Lung (tissue), 12 donors: ENCODE results near the gene LCN15. TPM values are rescaled to one million over a fixed set of nuclear protein-coding genes. Genes with fewer than 3 reads are reported as not detected.
"Not testable (repeated sequence)": the region's sequence is repeated elsewhere in the genome, so short reads cannot be mapped to it uniquely, and the experiment has no call there.

ENCODE experiments used
- ATAC-seq: fragments of 200-7000 bp; cut with Tn5 transposase; one replicate; pipeline ENCODE4 v1.9.1; 2020; ENCODE audit warnings: moderate number of reproducible peaks; ENCODE audit not compliant: insufficient read depth, low FRiP score
- DNase-seq, 3 donors: peaks; one replicate each; pipeline ENCODE4 v3.0.0-alpha.2; 2013 to 2017
- H3K27ac ChIP-seq, 2 donors: one replicate each; pipeline ENCODE4 v1.5.1; 2013; ENCODE audit warnings: mild to moderate bottlenecking in 2 of 2, moderate library complexity in 2 of 2, control low read depth in 1 of 2, inconsistent platforms in 1 of 2, low read depth in 1 of 2, low read length in 1 of 2
- H3K27me3 ChIP-seq, 3 donors: one replicate each; pipeline ENCODE4 v1.5.1; 2013; ENCODE audit warnings: low read length in 2 of 3; ENCODE audit not compliant: control insufficient read depth in 3 of 3, insufficient read depth in 3 of 3
- H3K36me3 ChIP-seq, 4 donors: one replicate each; pipeline ENCODE4 v1.5.1; 2013; ENCODE audit warnings: low read length in 4 of 4, mild to moderate bottlenecking in 1 of 4, moderate library complexity in 1 of 4; ENCODE audit not compliant: control insufficient read depth in 4 of 4, insufficient read depth in 4 of 4
- H3K4me1 ChIP-seq, 5 donors: one replicate each; pipeline ENCODE4 v1.5.1; 2013; ENCODE audit warnings: low read length in 5 of 5, mild to moderate bottlenecking in 2 of 5, moderate library complexity in 1 of 5; ENCODE audit not compliant: control insufficient read depth in 5 of 5, insufficient read depth in 5 of 5
- H3K4me3 ChIP-seq: one replicate; pipeline ENCODE4 v1.5.1; 2013; ENCODE audit warnings: mild to moderate bottlenecking, control low read depth, moderate library complexity
- H3K9ac ChIP-seq, 2 donors: one replicate each; pipeline ENCODE4 v1.5.1; 2013; ENCODE audit warnings: low read length in 2 of 2, control low read depth in 1 of 2; ENCODE audit not compliant: insufficient read depth in 1 of 2
- H3K9me3 ChIP-seq, 4 donors: one replicate each; pipeline ENCODE4 v1.5.1; 2013; ENCODE audit warnings: low read length in 3 of 4, mild to moderate bottlenecking in 1 of 4, moderate library complexity in 1 of 4; ENCODE audit not compliant: control insufficient read depth in 4 of 4, insufficient read depth in 3 of 4
- WGBS, 2 donors: extraction: QIAGEN DNeasy Blood & Tissue Kit; methylation state at CpG; one replicate each; pipeline ENCODE4 v1.1.7; 2013; 5-methylcytosine and 5-hydroxymethylcytosine counted together
- polyA plus RNA-seq, 2 donors: library from polyadenylated mRNA; stranded (reverse); fragments of 200-250 nt; gene quantifications; one replicate each; pipeline ENCODE4 v1.2.1, GENCODE V29; 2013
- total RNA-seq, 2 donors: library from RNA; depleted of rRNA in 1 of 2; stranded (reverse); fragments of >200 nt in 1 of 2; gene quantifications; one replicate each; pipeline ENCODE4 v1.2.1, GENCODE V29; 2014 to 2021
- TF ChIP-seq, protein P1 (sequence below): IDR thresholded peaks from 2 replicates; pipeline ENCODE4 v1.5.1; 2012; ENCODE audit warnings: mild to moderate bottlenecking; ENCODE audit errors: control extremely low read depth, extremely low read depth
- donor health status: control.
- donor health status: control.
- donor health status: Bipolar disorder and iron deficiency.
- donor health status: healthy.
- donor health status: DM: yes; HTN: yes; CAD: no.

The LCN15 gene
- total and polyA plus RNA-seq, 4 donors = 0.16 TPM; not detected in 3

DNA sequence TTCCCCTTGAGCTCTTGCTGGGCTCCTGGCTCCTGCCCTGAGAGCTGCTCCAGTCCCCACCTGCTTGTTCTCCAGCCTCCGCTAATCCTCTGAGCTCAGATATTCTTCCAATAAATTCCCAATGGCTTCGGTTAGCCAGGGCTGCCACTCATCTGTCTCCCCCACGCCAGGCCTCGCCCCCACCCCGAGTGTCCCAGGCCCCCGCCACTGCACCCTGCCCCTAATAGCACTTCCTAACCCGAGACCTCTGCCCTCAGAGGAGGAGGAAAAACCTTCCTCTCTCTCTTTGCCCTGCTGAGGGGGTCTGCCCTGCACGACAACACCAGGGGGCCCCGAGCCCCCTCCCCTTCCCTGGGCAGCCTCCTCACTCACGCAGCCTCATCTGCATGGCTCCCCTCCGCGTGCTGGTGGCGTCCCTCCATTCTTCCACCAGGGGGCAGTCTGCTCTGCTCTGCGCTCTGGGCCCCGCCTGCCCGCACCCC lies 5.4 kb upstream of the LCN15 start:
- 8 to 12% methylated on average over 14 to 16 of the region's 16 CpGs for WGBS, 2 donors
- ATAC-seq = no peak

DNA sequence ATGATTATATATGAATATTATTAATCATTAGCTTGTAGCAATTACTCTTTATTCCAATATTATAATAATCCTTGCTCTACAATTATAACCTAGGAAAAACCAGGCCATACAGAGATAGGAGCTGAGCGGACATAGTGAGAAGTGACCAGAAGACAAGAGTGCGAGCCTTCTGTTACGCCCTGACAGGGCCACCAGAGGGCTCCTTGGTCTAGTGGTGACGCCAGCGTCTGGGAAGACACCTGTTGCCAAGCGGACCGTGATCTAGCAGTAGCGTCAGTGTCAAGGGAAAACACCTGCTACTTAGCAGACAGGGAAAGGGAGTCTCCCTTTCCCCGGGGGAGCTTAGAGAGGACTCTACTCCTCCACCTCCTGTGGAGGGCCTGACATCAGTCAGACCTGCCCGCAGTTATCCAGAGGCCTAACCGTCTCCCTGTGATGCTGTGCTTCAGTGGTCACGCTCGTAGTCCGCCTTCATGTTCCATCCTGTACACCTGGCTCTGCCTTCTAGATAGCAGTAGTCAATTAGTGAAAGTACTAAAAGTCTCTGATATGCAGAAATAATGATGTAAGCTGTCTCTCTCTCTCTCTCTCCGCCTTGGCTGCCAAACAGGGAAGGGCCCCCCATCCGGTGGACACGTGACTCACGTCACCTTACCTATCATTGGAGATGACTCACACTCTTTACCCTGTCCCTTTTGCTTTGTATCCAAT lies 2.2 kb upstream of the LCN15 start:
- H3K4me1 ChIP-seq, H3K36me3 ChIP-seq, ATAC-seq, H3K9me3 ChIP-seq, H3K4me3 ChIP-seq, H3K27ac ChIP-seq, H3K9ac ChIP-seq, H3K27me3 ChIP-seq: not testable (repeated sequence)
- DNase-seq = peak in 2 of 3 donors; percentile 23 to 42
- 46 to 57% methylated on average over 17 to 18 of the region's 18 CpGs for WGBS, 2 donors

More for the DNA sequence above, 5.4 kb upstream of the LCN15 start:
- peak in 1 of 3 donors; percentile 32 for DNase-seq
- peaks cover 0 to 2% (median 0%) of the 10 kb centered on the region in 5 donors for H3K4me1 ChIP-seq
- no peak overlapping the region for H3K27ac ChIP-seq
- H3K27me3 ChIP-seq = peaks cover 0 to 3% (median 0%) of the 10 kb centered on the region in 3 donors
- no peak overlapping the region for H3K4me3 ChIP-seq
- H3K36me3 ChIP-seq = no peaks in the 10 kb centered on the region
- TF ChIP-seq, protein P1, sequence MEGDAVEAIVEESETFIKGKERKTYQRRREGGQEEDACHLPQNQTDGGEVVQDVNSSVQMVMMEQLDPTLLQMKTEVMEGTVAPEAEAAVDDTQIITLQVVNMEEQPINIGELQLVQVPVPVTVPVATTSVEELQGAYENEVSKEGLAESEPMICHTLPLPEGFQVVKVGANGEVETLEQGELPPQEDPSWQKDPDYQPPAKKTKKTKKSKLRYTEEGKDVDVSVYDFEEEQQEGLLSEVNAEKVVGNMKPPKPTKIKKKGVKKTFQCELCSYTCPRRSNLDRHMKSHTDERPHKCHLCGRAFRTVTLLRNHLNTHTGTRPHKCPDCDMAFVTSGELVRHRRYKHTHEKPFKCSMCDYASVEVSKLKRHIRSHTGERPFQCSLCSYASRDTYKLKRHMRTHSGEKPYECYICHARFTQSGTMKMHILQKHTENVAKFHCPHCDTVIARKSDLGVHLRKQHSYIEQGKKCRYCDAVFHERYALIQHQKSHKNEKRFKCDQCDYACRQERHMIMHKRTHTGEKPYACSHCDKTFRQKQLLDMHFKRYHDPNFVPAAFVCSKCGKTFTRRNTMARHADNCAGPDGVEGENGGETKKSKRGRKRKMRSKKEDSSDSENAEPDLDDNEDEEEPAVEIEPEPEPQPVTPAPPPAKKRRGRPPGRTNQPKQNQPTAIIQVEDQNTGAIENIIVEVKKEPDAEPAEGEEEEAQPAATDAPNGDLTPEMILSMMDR = no peak
- H3K9me3 ChIP-seq = peaks cover 0 to 7% (median 2%) of the 10 kb centered on the region in 4 donors
- H3K9ac ChIP-seq = no peak overlapping the region

GRCh38 chr9:136765745-136766409 lies 1.6 kb upstream of the LCN15 start:
- DNase-seq = not testable (repeated sequence)
- 80 to 87% methylated on average over 14 of the region's 14 CpGs for WGBS, 2 donors

GRCh38 chr9:136765041-136765440 lies 723 bp upstream of the LCN15 start:
- DNase-seq = no peak
- H3K4me1 ChIP-seq = peaks cover 0 to 2% (median 0%) of the 10 kb centered on the region in 5 donors
- no peaks in the 10 kb centered on the region for H3K36me3 ChIP-seq
- H3K9me3 ChIP-seq = no peaks in the 10 kb centered on the region
- H3K4me3 ChIP-seq = no peak overlapping the region
- TF ChIP-seq, protein P1 = no peak
- no peak overlapping the region for H3K9ac ChIP-seq
- WGBS, 2 donors = 90 to 94% methylated on average over 14 of the region's 14 CpGs
- no peak for ATAC-seq
- no peak overlapping the region for H3K27ac ChIP-seq
- peaks cover 0 to 3% (median 0%) of the 10 kb centered on the region in 3 donors for H3K27me3 ChIP-seq

More at GRCh38 chr9:136765745-136766409, 1.6 kb upstream of the LCN15 start:
- not testable (repeated sequence) for H3K9ac ChIP-seq, H3K9me3 ChIP-seq, H3K27ac ChIP-seq, H3K27me3 ChIP-seq, ATAC-seq, H3K36me3 ChIP-seq, H3K4me3 ChIP-seq, H3K4me1 ChIP-seq
